Activated T-helper 1 cell treated with anti-CD3 and anti-CD28 coated beads, Interleukin-2, amount 50 U/mL, for 16 hours (primary cell): ENCODE results near the gene ETV2.
"Not testable (repeated sequence)": the region's sequence is repeated elsewhere in the genome, so short reads cannot be mapped to it uniquely, and the experiment has no call there.

Source experiments
- DNase-seq, 2 donors: peaks; one replicate each; pipeline ENCODE4 v3.0.0-alpha.2; 2020; ENCODE audit warnings: low read depth in 1 of 2, low spot score in 1 of 2

Gene ETV2

GRCh38 chr19:35623327-35624010 is 18.1 kb upstream of the ETV2 start:
- no peak for DNase-seq

DNA sequence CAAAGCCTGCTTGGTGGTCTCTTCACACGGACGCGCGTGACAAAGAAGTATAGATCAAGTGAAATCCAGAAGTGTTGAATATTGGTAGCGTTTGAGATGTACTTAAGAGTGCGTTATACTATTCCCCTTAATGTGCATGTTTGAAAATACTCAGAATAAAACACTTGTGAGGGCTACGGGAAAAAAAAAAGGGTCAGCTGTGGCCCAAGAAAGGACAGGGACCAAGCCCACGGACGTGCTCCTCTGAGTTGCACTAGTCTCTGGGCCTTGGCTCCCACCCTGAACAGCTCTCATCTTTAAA is 13.3 kb upstream of the ETV2 start:
- no peak for DNase-seq

- DNase-seq: peak; percentile 92
These were observed 12.8 kb upstream of the ETV2 start, which contains the start of gene RBM42 for GRCh38 chr19:35628565-35629331. RBM42 (plus strand) TSS chr19:35629036; CDS start chr19:35629154, 118 bp downstream.

GRCh38 chr19:35629332-35629633 is 12.3 kb upstream of the ETV2 start:
- DNase-seq: no peak

- DNase-seq: no peak
These were observed 7.7 kb upstream of the ETV2 start for GRCh38 chr19:35633727-35634440.

DNA sequence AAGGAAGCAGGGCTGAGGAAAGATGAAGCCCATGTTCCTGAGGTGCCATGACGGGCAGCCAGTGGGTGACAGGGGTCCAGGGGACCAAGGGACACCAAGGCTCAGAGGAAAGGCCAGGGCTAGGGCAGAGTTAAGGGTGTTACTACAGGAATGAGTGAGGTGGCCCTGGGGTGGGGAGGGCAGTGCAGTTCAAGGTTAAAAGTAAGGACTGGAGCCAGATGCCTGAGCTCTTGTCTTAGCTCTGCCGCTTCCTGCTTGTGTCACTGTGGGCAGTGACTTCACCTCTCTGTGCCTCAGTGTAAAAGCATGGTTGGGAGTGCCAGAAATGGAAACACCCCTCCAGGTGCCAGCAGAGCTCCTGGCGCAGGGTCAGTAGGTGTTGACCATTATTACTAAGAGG is 4.9 kb upstream of the ETV2 start:
- no peak for DNase-seq

DNA sequence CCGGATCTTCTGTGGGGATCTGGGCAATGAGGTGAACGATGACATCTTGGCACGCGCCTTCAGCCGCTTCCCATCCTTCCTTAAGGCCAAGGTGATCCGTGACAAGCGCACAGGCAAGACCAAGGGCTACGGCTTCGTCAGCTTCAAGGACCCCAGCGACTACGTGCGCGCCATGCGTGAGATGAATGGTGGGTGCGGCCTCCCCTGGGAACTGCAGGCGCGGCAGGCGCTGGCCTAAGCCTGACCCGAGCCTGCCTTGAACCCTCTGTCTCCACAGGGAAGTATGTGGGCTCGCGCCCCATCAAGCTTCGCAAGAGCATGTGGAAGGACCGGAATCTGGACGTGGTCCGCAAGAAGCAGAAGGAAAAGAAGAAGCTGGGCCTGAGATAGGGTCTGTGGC is 4.4 kb upstream of the ETV2 start:
- no peak for DNase-seq

DNA sequence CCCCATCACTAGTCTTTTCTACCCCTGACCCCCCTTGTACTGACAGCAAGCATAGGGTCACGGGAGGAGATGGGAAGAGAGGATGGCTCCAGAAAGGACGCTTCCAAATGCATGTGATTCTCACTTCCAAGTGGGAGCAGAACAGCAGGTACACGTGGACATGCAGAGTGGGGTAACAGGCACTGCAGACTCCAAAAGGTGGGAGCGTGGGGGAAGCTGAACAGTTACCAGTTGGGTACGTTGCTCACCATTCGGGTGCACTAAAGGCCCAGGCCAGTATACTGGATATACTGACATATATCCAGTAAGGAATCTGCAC is 2.3 kb upstream of the ETV2 start:
- no peak for DNase-seq

GRCh38 chr19:35639863-35640262 is 1.7 kb upstream of the ETV2 start:
- DNase-seq: no peak

GRCh38 chr19:35642312-35642711 is 767 bp downstream of the ETV2 start:
- DNase-seq: no peak

DNA sequence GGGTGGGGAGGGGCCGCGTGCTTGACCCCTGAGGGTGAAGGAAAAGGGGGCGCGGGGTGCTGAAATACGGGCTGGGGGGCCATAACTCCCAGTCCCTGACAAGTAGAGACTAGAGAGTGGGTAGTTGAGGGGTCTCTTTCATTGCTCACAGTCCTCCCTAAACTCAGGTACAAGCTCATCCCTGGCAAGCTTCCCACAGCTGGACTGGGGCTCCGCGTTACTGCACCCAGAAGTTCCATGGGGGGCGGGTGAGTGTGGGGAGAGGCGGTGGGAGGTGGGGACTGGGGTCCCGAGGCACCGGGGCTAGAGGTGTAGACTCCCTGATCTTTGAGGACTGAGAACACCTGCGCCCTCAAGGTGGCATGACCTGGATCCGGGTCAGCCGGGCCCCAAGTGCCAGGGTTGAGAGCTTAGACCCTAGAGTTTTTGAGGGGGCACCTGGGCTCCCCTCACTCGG is 1.3 kb downstream of the ETV2 start:
- DNase-seq: no peak

GRCh38 chr19:35643255-35644205 is 2.0 kb downstream of the ETV2 start:
- peak; percentile 56 to 66 for DNase-seq

GRCh38 chr19:35644206-35644986 is 2.9 kb downstream of the ETV2 start:
- DNase-seq: peak; percentile 87 to 93

DNA sequence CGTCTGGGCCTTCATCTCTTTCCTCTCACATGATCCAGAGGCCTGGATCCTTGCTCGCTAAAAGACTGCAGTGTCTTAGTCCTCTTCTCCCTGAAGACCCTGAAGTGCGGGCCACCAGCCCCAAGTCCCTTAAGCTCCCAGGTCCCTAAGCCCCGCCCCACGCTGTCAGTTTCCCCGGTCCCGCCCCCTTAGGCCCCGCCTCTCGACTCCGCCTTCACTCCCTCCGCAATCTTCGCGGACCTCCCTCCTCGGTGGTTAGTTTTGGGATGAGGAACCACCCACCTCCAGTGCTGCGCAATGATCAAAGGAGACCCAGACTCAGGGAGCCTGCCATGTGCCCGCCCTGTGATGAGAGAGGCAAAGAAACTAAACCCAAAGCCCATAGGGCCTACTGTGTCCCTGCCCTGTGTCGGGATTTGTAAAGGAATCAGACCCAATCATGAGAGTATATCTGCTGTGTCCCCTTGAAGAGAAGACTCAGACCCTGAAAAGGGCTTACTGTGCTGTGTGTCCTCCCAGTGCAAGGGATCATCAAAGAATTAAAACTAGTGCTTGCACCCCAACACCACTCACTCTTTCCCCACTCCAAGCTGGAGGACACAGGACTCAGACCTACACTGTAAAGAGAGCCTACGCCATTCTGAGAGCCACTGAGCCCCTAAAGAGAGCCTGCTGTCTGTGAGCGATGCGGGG is 3.6 kb downstream of the ETV2 start:
- peak; percentile 35 to 55 for DNase-seq

DNA sequence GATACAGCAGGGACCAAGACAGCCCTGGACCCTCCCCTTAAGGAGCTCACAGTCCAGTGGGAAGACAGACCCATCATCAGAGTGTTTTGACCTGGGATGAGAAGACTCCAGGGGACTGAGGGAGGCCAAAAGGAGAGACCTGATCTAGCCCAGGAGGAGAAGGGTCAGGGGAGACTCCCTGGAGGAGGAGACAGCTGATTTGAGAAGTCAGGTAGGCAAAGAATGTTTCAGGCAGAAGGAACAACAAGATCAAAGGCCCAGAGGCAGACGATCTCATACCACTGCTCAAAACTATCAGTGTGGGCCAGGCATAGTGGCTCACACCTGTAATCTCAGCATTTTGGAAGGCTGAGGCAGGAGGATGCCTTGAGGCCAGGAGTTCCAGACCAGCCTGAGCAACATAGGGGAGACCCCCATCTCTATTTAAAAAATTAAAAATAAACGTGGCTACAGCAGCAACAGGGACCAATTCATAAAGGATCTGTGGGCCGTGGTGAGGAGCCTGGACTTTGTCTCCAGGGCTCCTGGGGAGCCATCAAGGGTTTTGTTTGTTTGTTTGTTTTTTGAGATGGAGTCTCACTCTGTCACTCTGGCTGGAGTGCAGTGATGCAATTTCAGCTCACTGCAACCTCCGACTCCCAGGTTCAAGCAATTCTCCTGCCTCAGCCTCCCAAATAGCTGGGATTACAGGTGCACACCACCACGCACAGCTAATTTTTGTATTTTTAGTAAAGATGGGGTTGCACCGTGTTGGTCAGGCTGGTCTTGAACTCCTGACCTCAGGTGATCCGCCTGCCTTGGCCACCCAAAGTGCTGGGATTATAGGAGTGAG is 4.4 kb downstream of the ETV2 start:
- DNase-seq: no peak

- peak; percentile 74 to 84 for DNase-seq
These were observed 6.7 kb downstream of the ETV2 start, which contains the start of gene COX6B1 for GRCh38 chr19:35648017-35648961. COX6B1 (plus strand) TSS chr19:35648323; CDS start chr19:35651244, 2,921 bp downstream.

DNA sequence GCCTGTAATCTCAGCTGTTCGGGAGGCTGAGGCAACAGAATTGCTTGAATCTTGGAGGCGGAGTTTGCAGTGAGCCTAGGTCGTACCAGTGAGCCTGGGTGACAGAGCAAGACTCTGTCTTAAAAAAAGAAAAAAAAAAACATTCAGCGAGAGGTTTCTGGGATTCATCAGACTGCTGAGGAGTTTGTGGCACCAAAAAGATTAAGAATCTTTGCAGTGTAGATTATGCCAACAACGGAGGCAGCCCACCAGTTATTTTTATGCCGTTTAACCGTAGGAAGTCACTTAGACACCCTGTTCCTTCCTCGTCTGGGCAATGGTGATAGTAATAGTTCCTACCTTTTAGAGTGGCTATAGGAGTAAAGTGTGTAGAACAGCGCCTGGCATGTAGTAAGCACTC is 9.0 kb downstream of the ETV2 start:
- no peak for DNase-seq

- not testable (repeated sequence) for DNase-seq
These were observed 13.3 kb downstream of the ETV2 start for GRCh38 chr19:35654828-35655227.
